Measurements from ENCODE around the gene POC5.
A peak's percentile ranks its signal among the peaks of the same experiment; 100 is the strongest.
"Not testable (repeated sequence)": the region's sequence is repeated elsewhere in the genome, so short reads cannot be mapped to it uniquely, and the experiment has no call there.

POC5 gene, protein sequence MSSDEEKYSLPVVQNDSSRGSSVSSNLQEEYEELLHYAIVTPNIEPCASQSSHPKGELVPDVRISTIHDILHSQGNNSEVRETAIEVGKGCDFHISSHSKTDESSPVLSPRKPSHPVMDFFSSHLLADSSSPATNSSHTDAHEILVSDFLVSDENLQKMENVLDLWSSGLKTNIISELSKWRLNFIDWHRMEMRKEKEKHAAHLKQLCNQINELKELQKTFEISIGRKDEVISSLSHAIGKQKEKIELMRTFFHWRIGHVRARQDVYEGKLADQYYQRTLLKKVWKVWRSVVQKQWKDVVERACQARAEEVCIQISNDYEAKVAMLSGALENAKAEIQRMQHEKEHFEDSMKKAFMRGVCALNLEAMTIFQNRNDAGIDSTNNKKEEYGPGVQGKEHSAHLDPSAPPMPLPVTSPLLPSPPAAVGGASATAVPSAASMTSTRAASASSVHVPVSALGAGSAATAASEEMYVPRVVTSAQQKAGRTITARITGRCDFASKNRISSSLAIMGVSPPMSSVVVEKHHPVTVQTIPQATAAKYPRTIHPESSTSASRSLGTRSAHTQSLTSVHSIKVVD

DNA sequence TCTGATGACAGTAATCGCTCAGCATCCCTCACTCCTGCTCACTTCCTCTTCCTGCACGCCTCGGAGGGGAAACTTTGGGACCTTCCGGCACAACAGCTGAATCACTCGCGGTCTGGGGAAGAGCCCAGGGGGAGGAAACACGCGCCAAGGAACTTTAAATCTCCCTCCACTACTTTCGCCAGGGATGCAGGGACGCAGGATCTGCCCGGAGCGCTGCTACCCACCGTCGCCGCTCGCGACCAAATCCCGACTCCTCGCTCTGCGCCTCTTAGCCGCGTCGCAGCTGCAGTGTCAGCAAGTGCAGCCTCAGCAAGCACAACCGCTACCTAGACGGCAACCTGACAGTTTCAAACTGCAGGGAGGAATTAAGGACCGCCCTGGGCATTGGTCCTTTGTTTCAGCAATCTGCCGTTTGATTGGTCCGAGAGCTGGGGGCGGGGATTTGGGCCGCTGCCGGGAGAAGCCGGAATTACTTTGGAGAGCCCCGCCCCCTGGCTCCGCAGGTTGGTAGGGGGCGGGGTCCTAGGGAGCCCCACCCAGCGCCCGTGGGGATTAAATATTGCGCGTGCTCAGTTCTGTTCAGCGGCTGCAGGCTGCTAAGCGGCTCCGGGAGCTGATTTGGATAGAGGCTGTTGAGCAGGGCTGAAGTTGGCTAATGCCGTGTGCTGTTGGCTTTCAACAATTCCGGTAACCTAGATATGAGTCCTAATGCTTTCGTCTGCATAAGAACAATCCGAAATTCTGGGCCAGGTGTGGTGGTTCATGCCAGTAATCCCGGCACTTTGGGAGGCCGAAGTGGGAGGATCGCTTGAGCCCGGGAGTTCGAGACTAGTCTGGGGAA lies at the start of gene POC5:
TSS of gene POC5 (minus strand) at position 356 of the 841 bp plus-strand sequence. CDS start 4,500 bp downstream, outside the sequence.
- Mint-ChIP-seq H3K9me3 (no peaks in the 10 kb centered on the region), H3K27me3 (ENCODE audit: low read depth) (no peaks in the 10 kb centered on the region), H3K4me3 (peak within 1 kb of the TSS; percentile 99), H3K4me1 (ENCODE audit: low read depth) (peaks cover 30% of the 10 kb centered on the region), H3K36me3 (ENCODE audit: low read depth) (peaks cover 19% of the 10 kb centered on the region), H3K27ac (peak within 1 kb of the TSS; percentile 100)

- H3K9me3 Mint-ChIP-seq = no peaks in the 10 kb centered on the region
- H3K27me3 Mint-ChIP-seq (ENCODE audit: low read depth) = peaks cover 20% of the 10 kb centered on the region
- H3K27ac Mint-ChIP-seq = no peak overlapping the region
- no peaks in the 10 kb centered on the region for H3K36me3 Mint-ChIP-seq (ENCODE audit: low read depth)
- H3K4me3 Mint-ChIP-seq = no peak overlapping the region
- H3K4me1 Mint-ChIP-seq (ENCODE audit: low read depth) = no peaks in the 10 kb centered on the region
Measured at GRCh38 chr5:75758116-75758515, 40.9 kb upstream of the POC5 start.

GRCh38 chr5:75756981-75757380 lies 39.7 kb upstream of the POC5 start:
- Mint-ChIP-seq H3K4me3 (no peak overlapping the region), H3K27me3 (ENCODE audit: low read depth) (peaks cover 20% of the 10 kb centered on the region), H3K27ac (no peak overlapping the region), H3K9me3 (no peaks in the 10 kb centered on the region), H3K36me3 (ENCODE audit: low read depth) (no peaks in the 10 kb centered on the region), H3K4me1 (ENCODE audit: low read depth) (no peaks in the 10 kb centered on the region)

- Mint-ChIP-seq H3K4me3 (no peak overlapping the region), H3K36me3 (ENCODE audit: low read depth) (no peaks in the 10 kb centered on the region), H3K27me3 (ENCODE audit: low read depth) (peaks cover 20% of the 10 kb centered on the region), H3K27ac (no peak overlapping the region), H3K4me1 (ENCODE audit: low read depth) (no peaks in the 10 kb centered on the region), H3K9me3 (no peaks in the 10 kb centered on the region)
Measured at GRCh38 chr5:75756211-75756610, 39.0 kb upstream of the POC5 start.

DNA sequence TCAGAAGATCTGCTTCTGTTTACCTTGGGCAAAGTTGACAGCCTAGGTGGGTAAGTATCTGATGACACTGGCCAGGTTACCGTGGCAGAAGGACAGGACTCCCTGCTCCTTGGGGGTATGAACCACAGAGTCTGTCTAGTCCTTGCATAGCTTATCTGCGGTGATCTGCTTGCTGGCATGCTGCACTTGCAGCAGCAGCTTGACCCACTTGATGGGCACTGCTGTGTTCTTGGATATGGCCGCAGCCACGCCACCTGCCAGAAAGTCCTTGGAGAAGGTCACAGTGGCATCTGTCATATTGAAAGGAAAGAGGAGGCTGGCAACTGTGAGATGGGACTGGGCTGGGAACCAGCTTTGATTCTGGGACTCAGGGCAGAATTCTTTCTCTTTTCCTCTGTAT lies 35.9 kb upstream of the POC5 start:
- no peak overlapping the region for H3K4me3 Mint-ChIP-seq
- no peaks in the 10 kb centered on the region for H3K36me3 Mint-ChIP-seq (ENCODE audit: low read depth)
- peaks cover 20% of the 10 kb centered on the region for H3K27me3 Mint-ChIP-seq (ENCODE audit: low read depth)
- H3K27ac Mint-ChIP-seq = no peak overlapping the region
- H3K9me3 Mint-ChIP-seq = no peaks in the 10 kb centered on the region
- no peaks in the 10 kb centered on the region for H3K4me1 Mint-ChIP-seq (ENCODE audit: low read depth)

DNA sequence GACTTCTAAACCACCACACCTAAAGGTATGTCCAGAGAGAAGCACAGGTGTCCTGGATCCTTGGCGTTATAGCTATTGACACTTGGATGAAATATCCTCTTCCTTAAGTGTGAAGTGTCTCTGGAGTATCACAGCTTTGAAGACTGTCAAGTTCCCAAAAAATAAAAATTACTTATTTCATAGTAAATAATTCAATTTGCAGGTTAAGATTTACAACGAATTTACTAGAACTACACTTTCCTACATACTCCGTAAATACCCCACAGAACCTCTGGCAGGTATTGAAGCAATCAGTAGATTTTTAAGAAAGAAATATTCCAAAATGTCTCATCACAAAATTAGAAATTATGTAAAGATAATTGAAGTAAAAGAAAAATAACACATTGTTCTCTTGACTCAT lies 27.1 kb upstream of the POC5 start:
- no peak overlapping the region for H3K4me3 Mint-ChIP-seq
- H3K4me1 Mint-ChIP-seq (ENCODE audit: low read depth) = no peaks in the 10 kb centered on the region
- H3K36me3 Mint-ChIP-seq (ENCODE audit: low read depth) = no peaks in the 10 kb centered on the region
- H3K9me3 Mint-ChIP-seq = no peaks in the 10 kb centered on the region
- H3K27me3 Mint-ChIP-seq (ENCODE audit: low read depth) = peaks cover 20% of the 10 kb centered on the region
- no peak overlapping the region for H3K27ac Mint-ChIP-seq

- Mint-ChIP-seq H3K36me3 (ENCODE audit: low read depth) (no peaks in the 10 kb centered on the region), H3K27me3 (ENCODE audit: low read depth) (peaks cover 11% of the 10 kb centered on the region), H3K4me1 (ENCODE audit: low read depth) (no peaks in the 10 kb centered on the region), H3K27ac (no peak overlapping the region), H3K4me3 (no peak overlapping the region), H3K9me3 (no peaks in the 10 kb centered on the region)
Measured at GRCh38 chr5:75736273-75736672, 19.0 kb upstream of the POC5 start.

DNA sequence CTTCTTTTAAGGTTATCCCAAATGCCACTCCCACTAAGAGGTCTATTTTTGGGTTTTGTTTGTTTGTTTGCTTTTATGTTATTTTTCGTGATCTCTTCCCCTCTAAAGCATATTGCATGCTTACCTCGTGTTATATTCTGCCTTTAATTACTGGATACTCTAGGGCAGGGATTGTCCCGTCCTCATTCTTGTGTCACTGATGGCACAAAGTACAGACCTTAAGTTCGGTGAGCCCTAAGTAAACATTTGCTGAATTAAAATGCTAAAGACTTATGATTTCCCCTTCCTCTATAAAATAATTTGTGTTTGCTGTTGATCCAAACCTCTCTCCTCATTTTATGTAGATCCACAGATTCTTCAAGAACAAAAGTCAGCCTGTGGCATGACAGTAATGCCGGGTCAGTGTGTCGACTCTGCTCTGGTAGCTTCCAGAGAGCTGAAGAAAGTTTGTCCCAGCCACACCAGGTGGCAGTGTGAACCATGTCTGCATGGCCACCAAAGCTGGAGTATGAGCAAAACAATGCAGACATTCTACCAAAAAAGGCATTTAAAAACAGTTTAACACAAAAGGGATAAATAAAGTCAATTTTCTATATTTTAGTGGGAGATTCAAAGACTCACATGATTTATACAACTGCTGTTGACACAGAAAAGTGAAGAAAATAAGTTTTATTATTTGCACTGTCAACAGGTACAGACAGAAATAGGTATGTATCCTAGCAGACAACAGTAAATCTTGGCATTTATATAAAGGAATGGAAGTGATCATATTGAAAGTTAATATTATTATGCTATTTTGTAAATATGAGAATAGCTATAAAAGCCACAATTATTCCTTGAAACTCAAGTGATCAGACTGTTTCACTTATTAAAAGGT lies 17.9 kb upstream of the POC5 start:
- H3K9me3 Mint-ChIP-seq = no peaks in the 10 kb centered on the region
- no peak overlapping the region for H3K4me3 Mint-ChIP-seq
- peaks cover 6% of the 10 kb centered on the region for H3K27me3 Mint-ChIP-seq (ENCODE audit: low read depth)
- no peaks in the 10 kb centered on the region for H3K36me3 Mint-ChIP-seq (ENCODE audit: low read depth)
- no peak overlapping the region for H3K27ac Mint-ChIP-seq
- no peaks in the 10 kb centered on the region for H3K4me1 Mint-ChIP-seq (ENCODE audit: low read depth)

- H3K36me3 Mint-ChIP-seq (ENCODE audit: low read depth) = no peaks in the 10 kb centered on the region
- no peak overlapping the region for H3K4me3 Mint-ChIP-seq
Measured at GRCh38 chr5:75733767-75734166, 16.5 kb upstream of the POC5 start.

DNA sequence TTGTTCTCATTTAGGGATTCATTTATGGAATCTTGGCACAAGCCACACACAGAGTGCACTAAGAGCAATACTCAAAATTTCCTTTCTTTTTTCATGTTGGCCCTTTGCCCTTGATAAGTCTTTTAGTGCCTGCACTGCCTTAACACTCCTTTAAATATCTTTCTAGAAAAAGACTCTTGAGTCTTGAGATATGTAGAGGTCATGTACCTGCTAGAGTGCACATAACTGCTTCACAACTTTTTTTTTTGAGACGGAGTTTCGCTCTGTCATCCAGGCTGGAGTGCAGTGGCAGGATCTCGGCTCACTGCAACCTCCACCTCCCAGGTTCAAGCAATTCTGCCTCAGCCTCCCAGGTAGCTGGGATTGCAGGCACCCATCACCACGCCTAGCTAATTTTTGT lies 14.3 kb upstream of the POC5 start:
- H3K9me3 Mint-ChIP-seq; H3K27ac Mint-ChIP-seq; H3K4me3 Mint-ChIP-seq; H3K4me1 Mint-ChIP-seq (ENCODE audit: low read depth); H3K27me3 Mint-ChIP-seq (ENCODE audit: low read depth); H3K36me3 Mint-ChIP-seq (ENCODE audit: low read depth): not testable (repeated sequence)

More at GRCh38 chr5:75733767-75734166, 16.5 kb upstream of the POC5 start:
- Mint-ChIP-seq H3K27me3 (ENCODE audit: low read depth) (peaks cover 6% of the 10 kb centered on the region), H3K27ac (no peak overlapping the region), H3K4me1 (ENCODE audit: low read depth) (no peaks in the 10 kb centered on the region), H3K9me3 (no peaks in the 10 kb centered on the region)

DNA sequence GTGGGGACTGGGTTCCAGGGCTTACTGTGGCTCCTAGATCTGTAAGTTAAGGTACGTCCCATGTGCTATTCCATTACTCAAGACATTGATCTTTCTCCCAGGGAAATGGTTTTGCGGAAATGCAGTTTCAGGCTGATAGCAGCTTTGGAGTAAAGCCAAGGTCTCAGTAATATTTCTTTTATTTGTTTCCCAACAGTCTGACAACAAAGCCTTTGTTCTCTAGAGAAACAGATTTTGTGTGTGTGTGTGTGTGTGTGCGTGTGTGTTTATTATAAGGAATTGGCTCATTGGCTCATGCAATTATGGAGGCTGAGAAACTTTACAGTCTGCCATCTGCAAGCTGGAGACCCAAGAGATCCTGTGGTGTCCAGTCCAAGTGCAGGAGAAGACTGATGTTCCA lies 12.1 kb upstream of the POC5 start:
- H3K4me1 Mint-ChIP-seq (ENCODE audit: low read depth) = no peaks in the 10 kb centered on the region
- peaks cover 7% of the 10 kb centered on the region for H3K27me3 Mint-ChIP-seq (ENCODE audit: low read depth)
- H3K36me3 Mint-ChIP-seq (ENCODE audit: low read depth) = no peaks in the 10 kb centered on the region
- H3K9me3 Mint-ChIP-seq = no peaks in the 10 kb centered on the region
- no peak overlapping the region for H3K27ac Mint-ChIP-seq
- no peak overlapping the region for H3K4me3 Mint-ChIP-seq

DNA sequence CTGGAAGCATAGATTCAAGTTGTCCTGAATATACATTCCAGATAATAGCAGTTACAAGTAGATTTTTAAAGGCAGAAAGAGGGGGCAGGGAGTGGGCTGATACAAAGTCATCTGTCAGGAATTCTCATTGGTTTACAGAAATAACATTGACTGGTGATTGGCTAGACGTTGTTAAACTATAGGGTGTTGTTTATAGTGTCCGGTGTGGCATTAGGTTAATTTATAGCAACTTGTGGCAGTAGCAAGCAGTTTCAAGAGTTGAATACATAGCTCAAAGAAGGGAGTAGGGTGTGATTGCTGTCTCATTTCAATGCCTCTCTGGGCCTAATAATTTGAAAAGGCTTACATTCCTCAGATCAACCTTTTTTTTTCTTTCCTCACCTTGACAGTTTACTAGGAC lies 10.7 kb upstream of the POC5 start:
- Mint-ChIP-seq H3K4me3 (no peak overlapping the region), H3K4me1 (ENCODE audit: low read depth) (no peaks in the 10 kb centered on the region), H3K27me3 (ENCODE audit: low read depth) (peaks cover 7% of the 10 kb centered on the region), H3K27ac (no peak overlapping the region), H3K36me3 (ENCODE audit: low read depth) (no peaks in the 10 kb centered on the region), H3K9me3 (no peaks in the 10 kb centered on the region)

- not testable (repeated sequence) for H3K36me3 Mint-ChIP-seq (ENCODE audit: low read depth); H3K27ac Mint-ChIP-seq; H3K4me3 Mint-ChIP-seq; H3K9me3 Mint-ChIP-seq; H3K4me1 Mint-ChIP-seq (ENCODE audit: low read depth)
- H3K27me3 Mint-ChIP-seq (ENCODE audit: low read depth) = peaks cover 10% of the 10 kb centered on the region
Measured at GRCh38 chr5:75726224-75726623, 9.0 kb upstream of the POC5 start.

- no peaks in the 10 kb centered on the region for H3K9me3 Mint-ChIP-seq
Measured at GRCh38 chr5:75723378-75723777, 6.1 kb upstream of the POC5 start.

More at GRCh38 chr5:75723378-75723777, 6.1 kb upstream of the POC5 start:
- Mint-ChIP-seq H3K4me3 (no peak overlapping the region), H3K4me1 (ENCODE audit: low read depth) (no peaks in the 10 kb centered on the region), H3K36me3 (ENCODE audit: low read depth) (no peaks in the 10 kb centered on the region), H3K27me3 (ENCODE audit: low read depth) (peaks cover 10% of the 10 kb centered on the region), H3K27ac (no peak overlapping the region)

Data from T-helper 1 cell treated with Interleukin-12 subunit alpha and Interleukin-12 subunit beta and Interleukin-4 antibody, amounts not matched to agents 30 μg/mL and 1 μg/mL, for 36 hours (primary cell).